Measurements from ENCODE around the gene STK24. TPM values are rescaled to one million over a fixed set of nuclear protein-coding genes. Genes with fewer than 3 reads are reported as not detected.

The STK24 gene
- total and polyA plus RNA-seq, 2 of the 8 experiments (the other 6 are each of a cell fraction or from before 2014, with no cell fraction given): 62.8 to 143 TPM

DNA sequence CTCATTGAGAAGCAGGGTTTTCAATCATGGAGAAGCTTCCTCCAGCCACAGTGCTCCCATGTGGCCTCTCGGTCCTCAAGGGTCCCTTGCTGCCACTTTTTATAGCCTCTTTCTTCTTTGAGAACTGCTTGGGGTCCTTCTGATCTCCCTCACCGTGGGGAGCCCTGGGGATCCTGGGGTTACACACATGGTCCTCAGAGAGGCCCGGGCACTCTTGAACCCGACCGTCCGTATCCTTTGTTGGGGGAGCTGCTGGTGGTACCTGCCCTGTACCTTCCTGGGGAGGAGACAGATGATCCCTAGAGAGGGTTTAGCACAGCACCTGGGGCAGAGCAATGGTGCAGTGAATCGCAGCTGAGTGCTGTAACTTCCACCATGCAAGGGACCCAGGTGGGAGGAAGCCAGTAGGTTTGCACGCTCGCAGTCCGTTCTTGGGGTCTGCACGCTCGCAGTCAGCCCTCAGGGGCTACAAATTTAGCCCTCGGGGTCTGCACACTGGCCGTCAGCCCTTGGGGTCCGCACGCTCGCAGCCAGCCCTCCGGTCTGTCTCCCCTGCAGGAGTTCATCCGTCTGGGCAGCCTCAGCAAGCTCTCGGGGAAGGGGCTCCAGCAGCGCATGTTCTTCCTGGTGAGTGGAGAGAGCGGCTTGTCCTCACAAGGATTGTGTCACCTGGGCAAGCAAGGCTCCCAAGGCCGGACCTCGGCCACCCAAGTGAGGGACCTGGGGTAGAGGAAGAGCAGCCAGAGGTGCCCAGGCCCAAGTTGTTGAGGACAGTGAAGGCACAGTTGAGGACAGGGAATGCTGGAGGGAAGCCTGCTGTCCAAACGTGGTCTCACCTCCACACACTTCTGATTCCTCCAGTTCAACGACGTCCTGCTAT is 138.4 kb downstream of the STK24 start (continued):
- TF ChIP-seq NANOG (IDR thresholded peaks at IDR 0.05; ENCODE audit: insufficient read depth, low read depth, low read length, poor library complexity, severe bottlenecking): no peak
- no peak for TF ChIP-seq CTBP2 (IDR thresholded peaks at IDR 0.05; ENCODE audit: borderline replicate concordance, insufficient read depth, insufficient read length, low read length)
- TF ChIP-seq CHD2 (IDR thresholded peaks at IDR 0.05; ENCODE audit: low read length): no peak
- no peak for TF ChIP-seq RNF2 (IDR thresholded peaks at IDR 0.05; ENCODE audit: borderline replicate concordance, low read depth, low read length, missing control alignments, poor library complexity, severe bottlenecking)
